GM21423 (cell line): Measurements from ENCODE around the gene CYB5B.

ENCODE experiments used
- ATAC-seq: cut with Tn5 transposase; IDR thresholded peaks from one replicate; pipeline ENCODE4 v1.9.1; 2021; ENCODE audit warnings: mild to moderate bottlenecking, moderate library complexity; ENCODE audit not compliant: unreplicated experiment

CYB5B gene

DNA sequence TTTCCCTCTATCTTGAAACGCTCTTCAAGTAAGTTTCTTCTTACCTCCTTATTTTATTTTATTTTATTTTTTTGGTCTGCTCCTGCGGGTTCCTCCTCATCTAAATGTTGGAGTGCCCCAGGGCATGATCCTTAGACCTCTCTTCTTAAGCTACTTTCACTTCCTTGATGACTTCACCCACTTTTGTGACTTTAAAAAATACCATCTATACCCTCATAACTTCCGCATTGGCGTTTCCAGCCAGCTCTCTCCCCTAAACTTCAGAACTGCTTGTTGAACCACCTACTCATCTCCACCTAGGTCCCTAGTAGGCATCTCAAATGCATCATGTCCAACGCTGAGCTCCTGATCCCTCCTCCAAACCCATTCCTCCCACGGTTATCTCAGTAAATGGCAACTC, 89.9 kb downstream of the CYB5B start:
- no peak for ATAC-seq
